Uterine smooth muscle cell (primary cell): ENCODE data around the gene OR52E8. TPM values are rescaled to one million over a fixed set of nuclear protein-coding genes. Genes with fewer than 3 reads are reported as not detected.

Source experiments
- total RNA-seq: library from RNA; depleted of rRNA; stranded (reverse); fragments of >200 nt; gene quantifications from 2 replicates; pipeline ENCODE4 v1.2.3, GENCODE V29; 2014

The OR52E8 gene
- not detected in 2 replicates for total RNA-seq

DNA sequence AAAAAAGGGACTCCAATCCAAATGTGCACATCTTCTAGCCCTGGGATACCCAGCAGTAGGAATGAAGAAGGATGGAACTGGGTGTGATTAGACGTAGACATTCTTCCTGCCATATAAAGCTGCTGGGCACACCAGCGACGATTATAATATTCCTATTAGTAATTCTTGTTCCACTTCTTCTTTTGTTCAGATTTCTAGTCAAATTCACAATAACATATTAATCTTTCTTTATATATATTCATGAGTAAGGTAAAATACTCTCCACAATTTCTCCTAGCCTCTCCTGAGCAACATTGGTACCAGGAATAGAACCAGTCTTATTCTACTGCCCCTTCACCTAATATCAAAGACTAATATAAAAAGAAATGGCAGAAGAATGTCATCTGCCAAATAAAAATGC lies at the start of gene OR52E8:
Gene OR52E8 (minus strand): TSS at position 101 of the 400 bp plus-strand sequence. CDS start 0 bp downstream, at position 101.

GRCh38 chr11:5892908-5893307 lies 35.4 kb upstream of the OR52E8 start, which contains the start of gene OR52E5:
OR52E5 (plus strand) TSS chr11:5893208; CDS start chr11:5900777, 7,569 bp downstream.

GRCh38 chr11:5880329-5880728 lies 22.8 kb upstream of the OR52E8 start, which contains the start of gene OR52E4:
OR52E4 (plus strand) TSS chr11:5880629; CDS start chr11:5884293, 3,664 bp downstream.

GRCh38 chr11:5841797-5842196 lies 15.7 kb downstream of the OR52E8 start, which contains the start of gene OR52E6:
OR52E6 (minus strand) TSS chr11:5841897; CDS start chr11:5841897, 0 bp downstream.

GRCh38 chr11:5808500-5809121 lies 48.9 kb downstream of the OR52E8 start, which contains the start of gene OR52N2:
OR52N2 (plus strand) TSS chr11:5808924; CDS start chr11:5820336, 11,412 bp downstream.

Other genes with a start within 250 kb of the OR52E8 start
- gene TRIM34, start 232.7 kb downstream of the OR52E8 start, total RNA-seq = 10.1 and 12.6 TPM in 2 replicates
- 37.6 and 52.2 TPM in 2 replicates for gene TRIM5, start 172.6 kb downstream of the OR52E8 start, total RNA-seq
- gene TRIM22, start 167.9 kb downstream of the OR52E8 start, total RNA-seq = 46.7 and 73.4 TPM in 2 replicates
- not detected in 2 replicates for gene OR56B1, start 121.2 kb downstream of the OR52E8 start, total RNA-seq
- not detected in 2 replicates for gene OR52N4, start 103.4 kb downstream of the OR52E8 start, total RNA-seq
- not detected in 2 replicates for gene OR52N5, start 74.3 kb downstream of the OR52E8 start, total RNA-seq
- not detected in 2 replicates for gene OR52N1, start 66.4 kb downstream of the OR52E8 start, total RNA-seq
- not detected in 2 replicates for gene OR52N2, start 48.8 kb downstream of the OR52E8 start, total RNA-seq
- not detected in 2 replicates for gene OR52E6, start 15.8 kb downstream of the OR52E8 start, total RNA-seq
- not detected in 2 replicates for gene OR52E4, start 22.9 kb upstream of the OR52E8 start, total RNA-seq
- not detected in 2 replicates for gene OR52E5, start 35.5 kb upstream of the OR52E8 start, total RNA-seq
- not detected in 2 replicates for gene OR56A3, start 84.6 kb upstream of the OR52E8 start, total RNA-seq
- gene OR56A5, start 110.8 kb upstream of the OR52E8 start, total RNA-seq = not detected in 2 replicates
- gene OR52L1, start 129.3 kb upstream of the OR52E8 start, total RNA-seq = not detected in 2 replicates
- gene OR56A4, start 149.3 kb upstream of the OR52E8 start, total RNA-seq = not detected in 2 replicates
- gene OR56A1, start 173.1 kb upstream of the OR52E8 start, total RNA-seq = not detected in 2 replicates
- gene OR56B4, start 250.0 kb upstream of the OR52E8 start, total RNA-seq = not detected in 2 replicates